GM20431 (cell line): ENCODE results near the gene RNF227.
"Not testable (repeated sequence)": the region's sequence is repeated elsewhere in the genome, so short reads cannot be mapped to it uniquely, and the experiment has no call there.

Experiments
- in situ Hi-C: fragments of 300-500 bp; cut with MseI, MboI; formaldehyde crosslinking; loops from one replicate; pipeline ENCODE4 v1.15.0; 2020; ENCODE audit warnings: low sequenced_read_pairs; ENCODE audit not compliant: unreplicated experiment

The RNF227 gene

DNA sequence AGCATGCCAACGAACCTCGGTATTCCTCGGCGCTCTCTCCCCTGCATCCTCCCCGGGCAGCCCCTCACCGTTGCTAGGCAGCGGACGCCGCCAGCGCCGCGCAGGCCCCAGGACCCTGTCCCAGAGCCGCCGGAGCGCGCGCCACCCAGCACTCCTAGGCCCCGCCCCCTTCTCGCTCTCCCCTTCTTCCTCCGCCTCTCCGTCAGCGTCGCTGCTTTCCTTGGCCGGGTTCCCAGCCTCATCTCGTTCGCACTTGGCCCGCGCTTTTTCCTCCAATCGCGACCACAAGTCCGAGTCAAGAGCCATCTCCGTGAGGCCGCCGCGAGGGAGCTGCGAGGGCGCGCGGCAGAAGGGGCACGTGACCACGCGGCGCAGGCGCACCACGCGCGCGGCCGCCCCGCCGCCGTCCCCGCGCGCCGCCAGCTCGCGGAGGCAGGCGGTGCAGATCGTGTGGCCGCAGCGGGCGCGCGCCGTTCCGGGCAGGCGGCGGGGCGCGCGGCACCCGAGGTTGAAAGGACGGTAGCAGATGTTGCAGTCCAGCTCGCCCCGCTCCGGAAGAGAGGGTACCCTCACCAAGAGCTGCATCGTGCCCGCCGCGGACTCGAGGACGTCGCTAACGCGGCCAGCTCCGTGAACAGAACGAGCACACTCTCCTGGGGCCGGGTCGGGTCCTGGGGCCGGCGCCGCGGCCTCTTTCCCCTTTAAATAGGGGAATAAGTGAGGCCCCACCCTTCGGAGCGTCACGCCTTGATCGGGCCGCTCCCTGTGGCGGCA, at the start of gene RNF227:
TSS of gene RNF227 (minus strand) at position 679 of the 774 bp plus-strand sequence. CDS start at position 585, 94 bp downstream.
- in situ Hi-C loops, result loop anchor here (10.0 kb wide), 1 partner anchor 69 kb away; no protein-coding TSS in a partner anchor

DNA sequence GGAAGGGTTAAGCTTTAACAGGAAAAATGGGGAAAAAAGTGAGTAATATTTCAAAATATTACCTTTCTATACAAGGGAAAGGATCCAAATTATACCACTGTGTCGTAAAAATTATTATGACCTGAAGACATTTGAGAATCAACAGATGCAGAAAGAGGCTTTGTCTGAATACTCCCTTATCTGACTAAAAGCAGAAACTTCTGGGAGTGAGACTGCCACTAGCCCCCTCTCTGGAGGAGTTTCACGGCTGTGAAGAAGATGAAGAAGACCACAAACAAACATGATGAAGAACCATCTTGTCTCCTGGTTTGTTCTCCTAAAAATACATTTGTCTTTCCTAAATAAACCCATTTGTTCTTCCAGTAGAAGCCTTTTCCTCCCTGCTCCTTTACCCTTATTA, 45.3 kb upstream of the RNF227 start:
- in situ Hi-C loops, result no loop called here

DNA sequence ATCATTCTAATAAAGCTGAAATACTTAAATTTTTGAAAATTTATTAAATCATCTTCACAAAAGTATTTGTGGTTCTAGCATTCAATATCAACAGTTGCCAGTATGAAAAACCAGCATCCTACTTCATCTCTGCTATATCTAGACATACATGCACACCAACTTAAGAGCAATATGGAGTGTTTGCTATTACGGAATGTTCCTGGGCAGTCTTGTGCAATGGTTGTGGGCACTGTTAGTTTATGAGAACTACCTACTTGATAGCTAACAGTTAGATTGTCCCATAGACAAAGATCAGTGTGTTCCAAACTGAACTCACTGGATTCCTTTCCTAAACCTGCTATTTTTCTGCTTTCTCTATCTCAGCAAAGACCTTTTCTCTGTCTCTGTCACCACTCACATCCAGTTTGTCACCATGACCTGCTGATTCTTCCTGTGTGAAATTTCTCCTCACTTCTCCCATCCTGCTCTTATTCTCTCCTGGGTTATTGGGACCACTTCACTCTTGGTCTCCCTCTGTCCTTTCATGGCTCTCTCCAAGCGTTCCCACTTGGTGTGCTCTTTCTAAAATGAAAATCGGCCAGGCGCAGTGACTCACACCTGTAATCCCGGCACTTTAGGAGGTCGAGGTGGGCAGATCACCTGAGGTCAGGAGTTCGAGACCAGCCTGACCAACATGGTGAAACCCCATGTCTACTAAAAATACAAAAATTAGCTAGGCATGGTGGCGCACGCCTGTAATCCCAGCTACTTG, 43.6 kb upstream of the RNF227 start:
- in situ Hi-C loops, result no loop called here

DNA sequence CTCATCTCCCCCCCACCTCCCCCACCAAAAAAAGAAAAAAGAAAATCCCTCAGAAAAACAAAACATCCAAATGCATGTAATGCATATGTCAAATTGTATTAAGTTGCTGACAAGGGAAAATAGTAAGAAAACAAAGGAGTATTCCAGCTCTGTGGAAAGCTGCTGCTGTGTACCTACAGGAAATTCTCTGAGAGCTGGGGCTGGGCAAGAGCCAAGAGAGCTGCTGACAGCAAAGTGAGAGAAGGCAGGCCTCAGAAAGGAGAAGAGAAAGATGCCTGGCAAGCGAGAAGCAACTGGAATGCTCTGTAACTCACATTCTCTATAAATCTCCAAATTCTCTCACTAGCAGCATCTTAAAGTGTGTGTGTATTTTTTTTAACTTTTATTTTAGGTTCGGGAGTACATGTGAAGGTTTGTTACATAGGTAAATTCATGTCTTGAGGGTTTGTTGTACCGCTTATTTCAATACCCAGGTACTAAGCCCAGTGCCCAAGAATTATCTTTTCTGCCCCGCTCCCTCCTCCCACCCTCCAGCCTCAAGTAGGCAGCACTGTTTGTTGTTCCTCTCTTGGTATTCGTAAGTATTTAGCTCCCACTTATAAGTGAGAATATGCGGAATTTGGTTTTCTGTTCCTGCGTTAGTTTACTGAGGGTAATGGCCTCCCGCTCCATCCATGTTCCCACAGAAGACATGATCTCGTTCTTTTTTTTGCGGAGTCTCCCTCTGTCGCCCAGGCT, 40.3 kb upstream of the RNF227 start:
- in situ Hi-C loops, result no loop called here

DNA sequence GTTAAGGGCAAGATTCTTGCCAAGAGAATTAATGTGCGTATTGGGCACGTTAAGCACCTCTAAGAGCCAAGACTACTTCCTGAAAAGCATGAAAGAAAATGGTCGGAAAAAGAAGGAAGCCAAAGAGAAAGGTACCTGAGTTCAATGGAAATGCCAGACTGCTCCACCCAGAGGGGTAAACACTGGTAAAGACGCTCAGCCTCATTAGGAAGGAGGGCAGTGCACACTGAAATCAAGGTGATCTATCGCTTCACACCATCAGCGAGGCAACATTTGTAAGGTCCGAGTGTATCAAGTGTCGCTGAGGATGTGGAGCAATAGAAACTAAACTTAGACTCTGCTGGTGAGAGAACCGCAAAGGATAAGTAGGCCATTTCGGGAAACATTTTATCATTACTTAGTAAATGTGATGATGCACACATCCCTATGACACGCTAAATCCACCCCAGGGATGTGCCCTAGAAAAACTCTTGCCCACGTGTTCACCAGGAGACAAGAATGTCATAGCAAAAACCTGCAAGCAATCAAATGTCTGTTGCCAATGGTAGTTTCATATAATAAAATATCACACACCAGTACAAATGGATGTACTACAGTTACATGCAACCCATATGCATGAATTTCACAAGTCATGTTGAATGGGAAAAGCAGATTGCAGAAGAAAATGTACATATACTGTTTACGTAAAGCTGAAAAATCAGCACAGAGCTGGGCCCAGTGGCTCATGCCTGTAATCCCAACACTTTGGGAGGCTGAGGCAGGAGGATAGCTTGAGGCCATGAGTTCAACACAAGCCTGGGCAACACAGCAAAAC, 39.5 kb upstream of the RNF227 start:
- in situ Hi-C loops, result no loop called here

DNA sequence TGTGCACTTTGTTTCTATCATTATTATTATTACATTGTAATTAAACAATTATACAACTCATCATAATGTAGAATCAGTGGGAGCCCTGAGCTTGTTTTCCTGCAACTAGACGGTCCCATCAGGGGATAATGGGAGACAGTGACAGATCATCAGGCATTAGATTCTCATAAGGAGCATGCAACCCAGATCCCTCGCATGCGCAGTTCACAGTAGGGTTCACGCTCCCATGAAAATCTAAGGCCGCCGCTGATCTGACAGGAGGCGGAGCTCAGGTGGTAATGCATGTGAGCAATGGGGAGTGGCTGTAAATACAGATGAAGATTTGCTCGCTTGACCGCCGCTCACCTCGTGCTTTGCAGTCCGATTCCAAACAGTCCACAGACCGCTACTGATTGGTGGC, 37.2 kb upstream of the RNF227 start:
- in situ Hi-C loops, result not testable (repeated sequence)

DNA sequence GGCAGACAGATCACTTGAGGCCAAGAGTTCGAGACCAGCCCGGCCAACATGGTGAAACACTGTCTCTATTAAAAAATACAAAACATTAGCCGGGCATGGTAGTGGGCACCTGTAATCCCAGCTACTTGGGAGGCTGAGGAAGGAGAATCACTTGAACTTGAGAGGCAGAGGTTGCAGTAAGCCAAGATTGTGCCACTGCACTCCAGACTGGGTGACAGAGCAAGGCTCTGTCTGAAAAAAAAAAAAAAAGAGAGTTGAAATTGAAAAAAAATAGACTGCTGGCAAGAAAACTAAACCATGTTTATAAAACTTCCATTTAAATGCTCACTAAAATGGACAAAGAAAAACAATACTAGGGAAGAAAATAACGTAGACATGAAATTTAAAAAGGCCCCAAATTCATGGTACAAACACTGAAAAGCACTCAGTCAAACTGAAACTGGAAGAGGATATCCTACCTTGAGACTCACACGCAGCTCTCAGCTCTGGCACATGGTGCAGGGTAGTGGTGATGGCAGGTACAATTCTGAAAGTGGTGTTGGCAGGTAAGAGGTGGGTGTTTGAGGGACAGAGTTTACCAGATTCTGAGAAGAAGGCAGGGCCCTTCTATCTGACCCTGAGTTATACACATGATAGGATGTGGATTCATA, 35.2 kb upstream of the RNF227 start:
- in situ Hi-C loops, result no loop called here

DNA sequence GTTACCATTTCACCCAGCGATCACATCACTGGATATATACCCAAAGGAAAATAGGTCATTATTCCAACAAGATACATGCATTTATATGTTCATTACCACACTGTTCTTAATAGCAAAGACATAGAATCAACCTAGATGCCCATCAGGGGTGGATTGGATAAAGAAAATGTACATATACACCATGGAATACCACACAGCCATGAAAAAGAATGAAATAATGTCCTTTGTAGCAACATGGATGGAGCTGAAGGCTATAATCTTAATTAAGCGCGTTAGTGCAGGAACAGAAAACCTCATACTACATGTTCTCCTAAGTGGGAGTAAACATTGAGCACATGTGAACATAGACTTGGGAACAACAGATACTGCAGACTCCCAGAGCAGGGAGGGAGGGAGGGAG, 34.5 kb upstream of the RNF227 start:
- in situ Hi-C loops, result no loop called here

DNA sequence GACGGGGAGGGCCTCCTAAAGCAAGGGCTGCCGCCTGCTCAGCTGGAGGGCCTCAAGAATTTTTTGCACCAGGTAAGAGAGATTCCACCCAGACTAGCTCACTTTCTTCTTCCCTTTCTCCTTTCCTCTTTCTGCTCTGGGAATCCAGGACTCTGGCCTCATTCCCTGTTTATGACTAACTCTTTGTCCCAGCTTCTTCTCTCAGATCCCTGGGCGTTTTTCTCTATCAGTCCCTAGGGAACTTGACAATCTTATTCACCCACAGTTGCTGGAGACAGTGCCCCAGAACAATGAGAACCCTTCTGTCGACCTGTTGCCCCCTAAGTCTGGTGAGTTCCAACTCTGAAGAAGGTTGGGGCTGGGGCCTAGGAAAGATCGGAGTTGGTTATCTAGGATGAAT, 31.6 kb upstream of the RNF227 start:
- in situ Hi-C loops, result no loop called here

DNA sequence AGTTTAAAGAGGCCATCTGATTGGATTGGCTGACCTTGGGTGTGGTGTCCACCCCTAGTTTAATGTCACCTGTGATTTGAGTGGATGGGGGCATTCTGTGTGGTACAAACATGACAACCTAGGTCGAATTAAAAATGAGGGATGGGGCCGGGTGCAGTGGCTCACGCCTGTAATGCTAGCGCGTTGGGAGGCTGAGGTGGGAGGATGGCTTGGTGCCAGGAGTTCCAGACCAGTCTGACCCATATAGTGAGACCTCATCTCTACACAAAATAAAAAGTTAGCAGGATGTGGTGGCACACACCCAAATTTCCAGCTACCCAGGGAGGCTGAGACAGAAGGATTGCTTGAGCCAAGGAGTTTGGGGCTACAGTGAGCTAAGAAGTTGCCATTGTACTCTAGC, 30.4 kb upstream of the RNF227 start:
- in situ Hi-C loops, result no loop called here

DNA sequence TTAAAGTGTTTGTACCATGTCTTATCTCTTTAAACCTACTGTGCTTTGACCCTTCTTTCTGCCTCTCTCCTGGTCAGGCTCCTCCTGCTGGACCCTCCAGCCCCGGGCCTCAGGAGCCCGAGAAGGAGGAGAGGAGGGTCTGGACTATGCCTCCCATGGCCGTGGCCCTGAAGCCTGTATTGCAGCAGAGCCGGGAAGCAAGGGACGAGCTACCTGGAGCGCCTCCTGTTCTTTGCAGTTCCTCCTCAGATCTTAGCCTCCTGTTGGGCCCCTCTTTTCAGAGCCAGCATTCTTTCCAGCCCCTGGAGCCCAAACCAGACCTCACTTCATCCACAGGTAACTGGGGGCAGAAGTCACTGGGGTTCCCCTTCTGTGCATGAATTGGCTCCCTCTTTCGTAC, 29.6 kb upstream of the RNF227 start:
- in situ Hi-C loops, result no loop called here

DNA sequence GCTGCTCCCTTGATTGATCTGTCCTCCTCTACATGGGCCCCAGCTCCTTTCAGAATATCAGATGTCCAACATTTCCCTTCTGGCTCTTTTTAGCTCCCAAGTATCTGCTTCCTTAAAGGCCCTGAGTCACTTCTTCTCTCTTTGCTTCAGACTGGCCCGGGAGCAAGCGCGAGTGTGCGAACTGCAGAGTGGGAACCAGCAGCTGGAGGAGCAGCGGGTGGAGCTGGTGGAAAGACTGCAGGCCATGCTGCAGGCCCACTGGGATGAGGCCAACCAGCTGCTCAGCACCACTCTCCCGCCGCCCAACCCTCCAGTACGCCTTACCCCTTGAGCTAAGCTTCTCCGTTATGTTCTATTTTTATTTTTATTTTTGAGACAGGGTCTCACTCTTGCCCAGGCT, 28.2 kb upstream of the RNF227 start:
- in situ Hi-C loops, result no loop called here

DNA sequence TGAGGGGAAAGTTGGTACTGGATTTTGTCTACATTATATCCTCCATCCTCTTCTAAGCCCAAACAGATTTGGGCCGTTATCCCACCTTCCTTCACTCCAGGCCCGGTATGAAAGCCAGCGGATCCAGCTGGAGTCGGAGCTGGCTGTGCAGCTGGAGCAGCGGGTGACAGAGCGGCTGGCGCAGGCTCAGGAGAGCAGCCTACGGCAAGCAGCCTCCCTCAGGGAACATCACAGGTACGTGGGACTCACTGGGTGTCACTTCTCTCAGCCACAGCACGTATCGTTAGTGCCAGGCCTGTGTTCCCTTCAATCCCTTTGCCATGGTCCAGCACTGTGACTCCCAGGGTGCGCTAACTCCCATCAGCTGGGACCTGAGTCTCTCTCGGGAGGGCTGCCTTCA, 27.2 kb upstream of the RNF227 start:
- in situ Hi-C loops, result no loop called here

DNA sequence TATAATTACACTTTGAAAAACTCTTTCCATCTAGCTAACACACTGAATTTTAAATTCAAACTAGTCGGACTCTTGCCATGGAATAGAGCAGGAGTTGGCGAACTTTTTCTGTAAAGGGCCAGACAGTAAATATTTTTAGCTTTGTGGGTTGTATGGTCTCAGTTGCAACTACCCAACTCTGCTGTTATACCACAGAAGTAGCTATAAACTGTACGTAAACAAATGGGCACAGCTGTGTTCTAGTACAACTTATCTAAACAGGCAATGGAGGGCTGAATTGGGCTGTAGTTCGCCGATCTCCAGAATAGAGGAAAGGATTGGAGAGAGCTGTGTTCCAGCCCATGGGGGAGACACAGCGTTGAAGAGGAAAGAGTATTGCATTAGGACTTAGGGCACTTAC, 24.7 kb upstream of the RNF227 start:
- in situ Hi-C loops, result no loop called here

DNA sequence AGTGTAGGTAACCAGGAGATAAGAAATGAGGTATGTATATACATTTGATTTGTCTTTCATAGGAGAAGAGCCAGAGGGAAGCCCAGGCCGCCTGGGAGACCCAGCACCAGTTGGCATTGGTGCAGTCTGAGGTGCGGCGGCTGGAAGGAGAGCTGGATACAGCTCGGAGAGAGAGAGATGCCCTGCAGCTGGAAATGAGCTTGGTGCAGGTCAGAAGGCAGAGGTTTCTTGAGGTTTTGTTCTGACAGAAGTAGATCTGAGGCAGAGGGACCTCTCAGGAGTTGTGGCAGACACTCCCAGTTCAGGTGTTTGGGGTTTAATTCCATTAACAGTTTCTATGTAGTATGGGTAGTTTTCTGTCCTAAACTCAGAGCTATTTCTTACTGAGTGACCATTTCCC, 23.9 kb upstream of the RNF227 start:
- in situ Hi-C loops, result no loop called here

DNA sequence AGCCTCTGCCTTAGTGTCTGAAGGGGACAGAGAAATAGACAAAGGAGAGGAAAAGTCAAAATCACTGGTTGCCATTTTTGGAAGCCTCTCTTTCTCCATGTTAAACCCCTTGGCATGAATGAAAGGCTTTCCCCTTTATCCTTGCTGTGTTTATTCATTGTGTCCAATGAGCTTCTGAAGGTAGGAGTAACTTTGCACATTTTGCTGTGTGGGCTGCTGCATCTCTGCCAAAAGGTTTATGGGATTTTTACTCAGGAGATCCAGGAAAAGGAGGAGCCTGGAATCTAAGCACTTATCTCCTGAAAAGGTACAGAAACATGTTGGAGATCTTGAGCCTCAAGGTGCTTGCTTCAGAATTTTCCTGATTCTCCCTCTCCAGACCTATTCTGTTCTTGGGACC, 19.8 kb upstream of the RNF227 start:
- in situ Hi-C loops, result no loop called here

DNA sequence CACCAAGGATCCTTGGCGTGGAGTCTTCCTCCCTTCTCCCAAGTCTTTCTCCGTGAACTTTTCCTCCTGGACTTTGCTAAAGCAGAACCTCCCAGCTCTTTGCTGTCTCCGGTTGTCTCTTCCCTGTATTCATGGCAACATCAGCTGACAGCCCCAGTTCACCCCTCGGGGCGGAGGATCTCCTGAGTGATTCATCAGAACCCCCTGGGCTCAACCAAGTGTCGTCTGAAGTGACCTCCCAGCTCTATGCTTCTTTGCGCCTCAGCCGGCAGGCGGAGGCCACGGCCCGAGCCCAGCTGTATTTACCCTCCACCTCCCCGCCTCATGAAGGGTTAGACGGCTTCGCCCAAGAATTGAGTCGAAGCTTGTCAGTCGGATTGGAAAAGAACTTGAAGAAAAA, 16.9 kb upstream of the RNF227 start:
- in situ Hi-C loops, result no loop called here

DNA sequence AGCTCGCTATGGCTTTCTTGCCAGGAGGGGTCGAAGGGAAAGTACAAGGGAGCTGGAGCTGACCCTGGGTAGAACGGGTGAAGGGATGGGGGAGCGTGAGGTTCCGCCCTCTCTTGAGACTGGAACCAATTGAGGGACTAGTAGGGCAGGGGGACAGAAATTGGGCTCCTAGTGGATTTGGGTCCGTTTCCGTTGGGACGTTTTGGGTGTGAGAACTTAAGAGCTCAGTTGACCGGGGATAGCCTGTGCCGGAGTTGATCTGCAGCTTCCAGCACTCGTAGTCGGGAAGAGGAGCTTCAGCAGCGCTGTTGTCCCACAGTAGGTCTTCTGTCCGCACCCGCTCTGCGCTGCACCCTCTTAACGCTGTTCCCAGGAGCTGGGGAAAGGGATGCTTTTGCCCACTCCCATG, 16.4 kb upstream of the RNF227 start:
- in situ Hi-C loops, result no loop called here

DNA sequence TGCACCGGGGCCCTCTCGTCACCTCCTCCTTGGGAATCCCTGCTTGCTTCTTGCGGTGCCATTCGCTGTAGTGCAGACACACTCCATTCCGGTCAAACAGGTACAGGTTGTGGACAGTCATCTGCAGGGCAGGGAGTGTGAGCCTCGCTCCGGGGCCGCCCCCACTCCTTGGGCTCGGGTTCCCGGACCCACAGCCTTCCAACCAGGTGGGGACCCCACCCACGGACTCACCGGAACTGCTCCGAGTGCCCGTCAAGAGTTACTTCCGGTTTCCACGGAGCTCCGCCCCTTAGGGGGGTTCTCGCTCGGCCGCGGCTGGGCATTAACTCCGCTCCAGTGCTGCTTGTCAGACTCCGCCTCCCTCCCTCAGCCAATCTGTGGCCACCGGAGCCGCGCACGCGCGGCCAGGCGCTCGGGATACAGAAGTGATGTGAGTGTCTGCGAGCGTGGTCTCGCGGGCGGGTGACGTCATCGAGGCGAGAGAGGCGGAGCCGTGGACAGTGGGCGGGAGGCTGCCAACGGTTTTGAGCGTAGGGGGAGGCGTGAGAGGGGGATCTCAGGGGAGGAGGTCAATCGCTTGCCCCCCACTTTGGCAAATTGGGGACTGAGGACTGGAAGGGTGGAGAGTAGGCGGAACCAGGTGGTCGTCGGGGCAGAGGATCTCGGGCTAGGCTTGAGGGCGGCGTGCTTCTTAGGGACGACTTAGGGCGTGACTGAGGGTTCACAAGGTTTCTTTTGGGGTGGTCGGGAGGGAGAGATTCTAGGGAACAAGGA, 15.8 kb upstream of the RNF227 start, which contains the start of the genes CNTROB and TRAPPC1:
TSS of gene CNTROB (plus strand) at position 498 of the 774 bp plus-strand sequence. CDS start 874 bp downstream, outside the sequence.
TSS of gene TRAPPC1 (minus strand) at position 238 of the 774 bp plus-strand sequence. CDS start at position 121, 117 bp downstream.
- in situ Hi-C loops, result no loop called here
